Transverse colon (tissue), 4 donors: Measurements from ENCODE around the gene PACS2. TPM values are rescaled to one million over a fixed set of nuclear protein-coding genes. Genes with fewer than 3 reads are reported as not detected.

ENCODE experiments used
- DNase-seq: peaks from one replicate; pipeline ENCODE4 v3.0.0-alpha.2; 2019
- H3K27ac ChIP-seq, 4 donors: fragments of 200-600 bp; sonication (generic); 2 replicates each; pipeline ENCODE4 v1.5.1; 2016 to 2018; ENCODE audit warnings: inconsistent platforms in 4 of 4
- H3K27me3 ChIP-seq: fragments of 200-600 bp; sonication (generic); 2 replicates; pipeline ENCODE4 v1.5.1; 2017; ENCODE audit warnings: inconsistent platforms
- H3K36me3 ChIP-seq, 4 donors: fragments of 200-600 bp; sonication (generic); 2 replicates each; pipeline ENCODE4 v1.5.1; 2017 to 2019; ENCODE audit warnings: inconsistent platforms in 4 of 4
- H3K4me1 ChIP-seq, 4 donors: fragments of 200-600 bp; sonication (generic); 2 replicates each; pipeline ENCODE4 v1.5.1; 2017 to 2020; ENCODE audit warnings: inconsistent platforms in 4 of 4
- H3K4me3 ChIP-seq, 4 donors: fragments of 200-600 bp; sonication (generic); 1 replicate in 1 of 4; 2 replicates in 3 of 4; pipeline versions ENCODE4 v1.5.1 to v1.6.1; 2017 to 2019; ENCODE audit warnings: inconsistent platforms in 4 of 4
- H3K9me3 ChIP-seq, 2 donors: fragments of 200-600 bp; sonication (generic); 2 replicates each; pipeline ENCODE4 v1.5.1; 2017 to 2019; ENCODE audit warnings: inconsistent platforms in 2 of 2
- EP300 ChIP-seq: sonication (generic); formaldehyde crosslinking; IDR thresholded peaks from one replicate; pipeline ENCODE4 v1.6.1; 2017; ENCODE audit warnings: antibody characterized with exemption, low read depth
- POLR2A ChIP-seq: fragments of 450-650 bp; IDR thresholded peaks from one replicate; pipeline ENCODE4 v1.6.1; 2016; ENCODE audit warnings: antibody characterized with exemption, mild to moderate bottlenecking, moderate library complexity
- POLR2AphosphoS5 ChIP-seq, 3 donors: sonication (generic); formaldehyde crosslinking; IDR thresholded peaks; one replicate each; pipeline ENCODE4 v1.6.1; 2016; ENCODE audit warnings: antibody characterized with exemption in 3 of 3
- WGBS, 2 donors: methylation state at CpG; one replicate each; pipeline ENCODE4 v1.1.5; 2018; ENCODE audit warnings: low coverage in 1 of 2; 5-methylcytosine and 5-hydroxymethylcytosine counted together
- in situ Hi-C, 4 donors: fragments of 200-750 bp; cut with MboI; loops; one replicate each; pipeline versions ENCODE4 v1.15.0 to v1.15.1; 2017; ENCODE audit warnings: low sequenced_read_pairs in 3 of 4, low pct_ligation_motif_present in 1 of 4, low pct_unique_long_range_greater_than_20kb in 1 of 4
- intact Hi-C: fragments of 100-400 bp; cut with DNase I; formaldehyde crosslinking; loops from one replicate; pipeline ENCODE4 v1.15.1; 2023; ENCODE audit warnings: low total_unique reads
- total RNA-seq, 4 donors: library from RNA; depleted of rRNA; stranded (reverse); fragments of >200 nt; gene quantifications; one replicate each; pipeline ENCODE4 v1.1.0, GENCODE V29; 2016
- TF ChIP-seq, protein P1 (sequence below), 5 experiments: fragments of 200-600 bp in 3 of 5; fragments of 450-650 bp in 2 of 5; sonication (generic) in 3 of 5; IDR thresholded peaks; 1 replicate in 2 of 5; 2 replicates in 3 of 5; pipeline ENCODE4 v1.5.1; 2016 to 2017; ENCODE audit warnings: antibody characterized with exemption in 5 of 5, inconsistent platforms in 3 of 5, mild to moderate bottlenecking in 2 of 5, moderate library complexity in 1 of 5

The PACS2 gene
- total RNA-seq, 4 donors from 2014 or later = 63.0 to 249 (median 135) TPM

GRCh38 chr14:105390849-105391500 is 76.4 kb downstream of the PACS2 start:
- Histone ChIP-seq H3K27ac (no peak overlapping the region), H3K36me3 (no peaks in the 10 kb centered on the region), H3K4me1 (no peaks in the 10 kb centered on the region), H3K9me3 (no peaks in the 10 kb centered on the region), H3K27me3 (no peaks in the 10 kb centered on the region), H3K4me3 (no peak overlapping the region)
- in situ Hi-C loops = no loop called here
- intact Hi-C loops = no loop called here
- 87% methylated on average over 19 of the region's 24 CpGs; no CpG with 5 or more reads in 1 of the 2 donors for WGBS, 2 donors
- DNase-seq = no peak
- TF ChIP-seq POLR2AphosphoS5 (IDR thresholded peaks at IDR 0.05) (no peak), EP300 (no peak), POLR2A (no peak)
- TF ChIP-seq, protein P1, sequence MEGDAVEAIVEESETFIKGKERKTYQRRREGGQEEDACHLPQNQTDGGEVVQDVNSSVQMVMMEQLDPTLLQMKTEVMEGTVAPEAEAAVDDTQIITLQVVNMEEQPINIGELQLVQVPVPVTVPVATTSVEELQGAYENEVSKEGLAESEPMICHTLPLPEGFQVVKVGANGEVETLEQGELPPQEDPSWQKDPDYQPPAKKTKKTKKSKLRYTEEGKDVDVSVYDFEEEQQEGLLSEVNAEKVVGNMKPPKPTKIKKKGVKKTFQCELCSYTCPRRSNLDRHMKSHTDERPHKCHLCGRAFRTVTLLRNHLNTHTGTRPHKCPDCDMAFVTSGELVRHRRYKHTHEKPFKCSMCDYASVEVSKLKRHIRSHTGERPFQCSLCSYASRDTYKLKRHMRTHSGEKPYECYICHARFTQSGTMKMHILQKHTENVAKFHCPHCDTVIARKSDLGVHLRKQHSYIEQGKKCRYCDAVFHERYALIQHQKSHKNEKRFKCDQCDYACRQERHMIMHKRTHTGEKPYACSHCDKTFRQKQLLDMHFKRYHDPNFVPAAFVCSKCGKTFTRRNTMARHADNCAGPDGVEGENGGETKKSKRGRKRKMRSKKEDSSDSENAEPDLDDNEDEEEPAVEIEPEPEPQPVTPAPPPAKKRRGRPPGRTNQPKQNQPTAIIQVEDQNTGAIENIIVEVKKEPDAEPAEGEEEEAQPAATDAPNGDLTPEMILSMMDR (IDR thresholded peaks at IDR 0.05) = no peak

- H3K36me3 ChIP-seq = no peaks in the 10 kb centered on the region
Observed at GRCh38 chr14:105391541-105391940, 77.0 kb downstream of the PACS2 start.

GRCh38 chr14:105392131-105393090 is 77.9 kb downstream of the PACS2 start:
- intact Hi-C loops (no loop called here), in situ Hi-C loops (no loop called here)
- H3K9me3 ChIP-seq = no peaks in the 10 kb centered on the region
- no peaks in the 10 kb centered on the region for H3K36me3 ChIP-seq
- no peak overlapping the region for H3K27ac ChIP-seq
- peaks cover 0 to 2% (median under 1%) of the 10 kb centered on the region in 4 donors for H3K4me1 ChIP-seq
- DNase-seq = no peak
- no peaks in the 10 kb centered on the region for H3K27me3 ChIP-seq
- TF ChIP-seq POLR2AphosphoS5 (IDR thresholded peaks at IDR 0.05) = no peak
- no peak for TF ChIP-seq POLR2A
- TF ChIP-seq, protein P1 (IDR thresholded peaks at IDR 0.05) = no peak
- TF ChIP-seq EP300 = no peak
- H3K4me3 ChIP-seq = no peak overlapping the region
- 92% methylated on average over 40 of the region's 40 CpGs; no CpG with 5 or more reads in 1 of the 2 donors for WGBS, 2 donors

More at GRCh38 chr14:105391541-105391940, 77.0 kb downstream of the PACS2 start:
- in situ Hi-C loops = no loop called here
- no peak overlapping the region for H3K4me3 ChIP-seq
- no peak for DNase-seq
- intact Hi-C loops = no loop called here
- TF ChIP-seq POLR2AphosphoS5 (IDR thresholded peaks at IDR 0.05) (no peak), POLR2A (no peak), EP300 (no peak)
- TF ChIP-seq, protein P1 (IDR thresholded peaks at IDR 0.05) = no peak
- H3K9me3 ChIP-seq = no peaks in the 10 kb centered on the region
- H3K27me3 ChIP-seq = no peaks in the 10 kb centered on the region
- WGBS, 2 donors = 91% methylated on average over 21 of the region's 23 CpGs; no CpG with 5 or more reads in 1 of the 2 donors
- H3K27ac ChIP-seq = no peak overlapping the region
- no peaks in the 10 kb centered on the region for H3K4me1 ChIP-seq

- WGBS, 2 donors = 93 to 94% methylated on average over 6 to 14 of the region's 14 CpGs
- Histone ChIP-seq H3K4me3 (no peak overlapping the region), H3K9me3 (no peaks in the 10 kb centered on the region), H3K36me3 (no peaks in the 10 kb centered on the region), H3K27ac (no peak overlapping the region), H3K4me1 (peaks cover 3 to 7% (median 7%) of the 10 kb centered on the region in 4 donors), H3K27me3 (no peaks in the 10 kb centered on the region)
- TF ChIP-seq, protein P1 (IDR thresholded peaks at IDR 0.05) = no peak
- no peak for TF ChIP-seq POLR2A
- no peak for TF ChIP-seq EP300
- no peak for TF ChIP-seq POLR2AphosphoS5 (IDR thresholded peaks at IDR 0.05)
- intact Hi-C loops = no loop called here
- in situ Hi-C loops = no loop called here
- DNase-seq = no peak
Observed at GRCh38 chr14:105393151-105393550, 78.6 kb downstream of the PACS2 start.
